WTC11 (cell line): ENCODE measurements around the gene PHF1.

Experiments
- FOXP1 ChIP-seq: sonication (generic); formaldehyde crosslinking; IDR thresholded peaks from 2 replicates; pipeline ENCODE4 v1.8.0; 2022; ENCODE audit warnings: missing genetic modification reagents, mild to moderate bottlenecking, moderate library complexity, borderline replicate concordance
- SMAD3 ChIP-seq: sonication (generic); formaldehyde crosslinking; IDR thresholded peaks from 2 replicates; pipeline ENCODE4 v1.8.0; 2022; ENCODE audit warnings: missing genetic modification reagents, mild to moderate bottlenecking, borderline replicate concordance
- SP1 ChIP-seq: sonication (generic); formaldehyde crosslinking; conservative IDR thresholded peaks from 2 replicates; pipeline ENCODE4 v1.8.1; 2022; ENCODE audit warnings: missing genetic modification reagents
- TEAD4 ChIP-seq: sonication (generic); formaldehyde crosslinking; IDR thresholded peaks from 2 replicates; pipeline ENCODE4 v1.8.0; 2022; ENCODE audit warnings: mild to moderate bottlenecking, missing genetic modification reagents
- ZBTB21 ChIP-seq: sonication (generic); formaldehyde crosslinking; IDR thresholded peaks from 2 replicates; pipeline ENCODE4 v1.8.1; 2023; ENCODE audit warnings: mild to moderate bottlenecking, missing genetic modification reagents, borderline replicate concordance
- ZNF121 ChIP-seq: sonication (generic); formaldehyde crosslinking; IDR thresholded peaks from 2 replicates; pipeline ENCODE4 v1.8.0; 2023; ENCODE audit warnings: missing genetic modification reagents
- TF ChIP-seq, protein P1 (sequence below): fragments of 200-600 bp; IDR thresholded peaks from 2 replicates; pipeline ENCODE4 v1.8.0; 2022; ENCODE audit warnings: antibody characterized with exemption
- TF ChIP-seq, protein P2 (sequence below): sonication (generic); formaldehyde crosslinking; IDR thresholded peaks from 2 replicates; pipeline ENCODE4 v1.8.0; 2023; ENCODE audit warnings: missing genetic modification reagents, mild to moderate bottlenecking, borderline replicate concordance
- TF ChIP-seq, protein P3 (sequence below): sonication (generic); formaldehyde crosslinking; IDR thresholded peaks from 2 replicates; pipeline ENCODE4 v1.8.1; 2023; ENCODE audit warnings: mild to moderate bottlenecking, missing genetic modification reagents
- TF ChIP-seq, protein P4 (sequence below): sonication (generic); formaldehyde crosslinking; conservative IDR thresholded peaks from 2 replicates; pipeline ENCODE4 v1.8.1; 2022; ENCODE audit warnings: mild to moderate bottlenecking, missing genetic modification reagents
- TF ChIP-seq, protein P5 (sequence below): sonication (generic); formaldehyde crosslinking; IDR thresholded peaks from 2 replicates; pipeline ENCODE4 v1.8.0; 2022; ENCODE audit warnings: mild to moderate bottlenecking, missing genetic modification reagents
- TF ChIP-seq, protein P6 (sequence below): sonication (generic); formaldehyde crosslinking; IDR thresholded peaks from 2 replicates; pipeline ENCODE4 v1.8.1; 2022; ENCODE audit warnings: mild to moderate bottlenecking, missing genetic modification reagents, moderate library complexity, borderline replicate concordance
- TF ChIP-seq, protein P7 (sequence below): fragments of 250-450 bp; sonication (Bioruptor Pico); IDR thresholded peaks from 2 replicates; pipeline ENCODE4 v1.8.0; 2021; ENCODE audit warnings: mild to moderate bottlenecking

DNA sequence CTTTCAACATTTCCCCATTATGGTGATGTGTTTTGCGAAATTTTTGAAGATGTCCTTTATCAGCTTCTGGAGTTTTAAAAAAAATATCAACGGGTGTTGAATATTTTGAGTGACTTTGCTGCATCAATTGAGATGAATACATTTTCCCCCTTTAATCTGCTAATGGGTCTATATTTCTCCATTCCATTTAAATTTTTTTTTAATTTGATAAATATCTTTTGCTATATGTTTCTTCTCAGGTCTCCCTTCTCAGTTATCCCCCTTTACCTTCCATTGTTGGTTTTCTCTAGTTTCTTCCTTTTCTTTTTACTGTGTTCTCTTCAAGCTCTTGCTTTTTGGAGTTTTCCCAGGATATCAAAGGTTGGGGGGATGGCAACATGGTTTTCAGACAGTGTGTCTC is 20.6 kb upstream of the PHF1 start:
- TF ChIP-seq, protein P1, sequence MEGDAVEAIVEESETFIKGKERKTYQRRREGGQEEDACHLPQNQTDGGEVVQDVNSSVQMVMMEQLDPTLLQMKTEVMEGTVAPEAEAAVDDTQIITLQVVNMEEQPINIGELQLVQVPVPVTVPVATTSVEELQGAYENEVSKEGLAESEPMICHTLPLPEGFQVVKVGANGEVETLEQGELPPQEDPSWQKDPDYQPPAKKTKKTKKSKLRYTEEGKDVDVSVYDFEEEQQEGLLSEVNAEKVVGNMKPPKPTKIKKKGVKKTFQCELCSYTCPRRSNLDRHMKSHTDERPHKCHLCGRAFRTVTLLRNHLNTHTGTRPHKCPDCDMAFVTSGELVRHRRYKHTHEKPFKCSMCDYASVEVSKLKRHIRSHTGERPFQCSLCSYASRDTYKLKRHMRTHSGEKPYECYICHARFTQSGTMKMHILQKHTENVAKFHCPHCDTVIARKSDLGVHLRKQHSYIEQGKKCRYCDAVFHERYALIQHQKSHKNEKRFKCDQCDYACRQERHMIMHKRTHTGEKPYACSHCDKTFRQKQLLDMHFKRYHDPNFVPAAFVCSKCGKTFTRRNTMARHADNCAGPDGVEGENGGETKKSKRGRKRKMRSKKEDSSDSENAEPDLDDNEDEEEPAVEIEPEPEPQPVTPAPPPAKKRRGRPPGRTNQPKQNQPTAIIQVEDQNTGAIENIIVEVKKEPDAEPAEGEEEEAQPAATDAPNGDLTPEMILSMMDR, result no peak
- no peak for TF ChIP-seq SP1 (CRISPR knock-in tag)
- TF ChIP-seq ZNF121, result no peak
- TF ChIP-seq, protein P2, sequence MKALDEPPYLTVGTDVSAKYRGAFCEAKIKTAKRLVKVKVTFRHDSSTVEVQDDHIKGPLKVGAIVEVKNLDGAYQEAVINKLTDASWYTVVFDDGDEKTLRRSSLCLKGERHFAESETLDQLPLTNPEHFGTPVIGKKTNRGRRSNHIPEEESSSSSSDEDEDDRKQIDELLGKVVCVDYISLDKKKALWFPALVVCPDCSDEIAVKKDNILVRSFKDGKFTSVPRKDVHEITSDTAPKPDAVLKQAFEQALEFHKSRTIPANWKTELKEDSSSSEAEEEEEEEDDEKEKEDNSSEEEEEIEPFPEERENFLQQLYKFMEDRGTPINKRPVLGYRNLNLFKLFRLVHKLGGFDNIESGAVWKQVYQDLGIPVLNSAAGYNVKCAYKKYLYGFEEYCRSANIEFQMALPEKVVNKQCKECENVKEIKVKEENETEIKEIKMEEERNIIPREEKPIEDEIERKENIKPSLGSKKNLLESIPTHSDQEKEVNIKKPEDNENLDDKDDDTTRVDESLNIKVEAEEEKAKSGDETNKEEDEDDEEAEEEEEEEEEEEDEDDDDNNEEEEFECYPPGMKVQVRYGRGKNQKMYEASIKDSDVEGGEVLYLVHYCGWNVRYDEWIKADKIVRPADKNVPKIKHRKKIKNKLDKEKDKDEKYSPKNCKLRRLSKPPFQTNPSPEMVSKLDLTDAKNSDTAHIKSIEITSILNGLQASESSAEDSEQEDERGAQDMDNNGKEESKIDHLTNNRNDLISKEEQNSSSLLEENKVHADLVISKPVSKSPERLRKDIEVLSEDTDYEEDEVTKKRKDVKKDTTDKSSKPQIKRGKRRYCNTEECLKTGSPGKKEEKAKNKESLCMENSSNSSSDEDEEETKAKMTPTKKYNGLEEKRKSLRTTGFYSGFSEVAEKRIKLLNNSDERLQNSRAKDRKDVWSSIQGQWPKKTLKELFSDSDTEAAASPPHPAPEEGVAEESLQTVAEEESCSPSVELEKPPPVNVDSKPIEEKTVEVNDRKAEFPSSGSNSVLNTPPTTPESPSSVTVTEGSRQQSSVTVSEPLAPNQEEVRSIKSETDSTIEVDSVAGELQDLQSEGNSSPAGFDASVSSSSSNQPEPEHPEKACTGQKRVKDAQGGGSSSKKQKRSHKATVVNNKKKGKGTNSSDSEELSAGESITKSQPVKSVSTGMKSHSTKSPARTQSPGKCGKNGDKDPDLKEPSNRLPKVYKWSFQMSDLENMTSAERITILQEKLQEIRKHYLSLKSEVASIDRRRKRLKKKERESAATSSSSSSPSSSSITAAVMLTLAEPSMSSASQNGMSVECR (CRISPR knock-in tag), result no peak
- no peak for TF ChIP-seq FOXP1 (CRISPR knock-in tag)
- TF ChIP-seq TEAD4, result no peak
- TF ChIP-seq, protein P3, sequence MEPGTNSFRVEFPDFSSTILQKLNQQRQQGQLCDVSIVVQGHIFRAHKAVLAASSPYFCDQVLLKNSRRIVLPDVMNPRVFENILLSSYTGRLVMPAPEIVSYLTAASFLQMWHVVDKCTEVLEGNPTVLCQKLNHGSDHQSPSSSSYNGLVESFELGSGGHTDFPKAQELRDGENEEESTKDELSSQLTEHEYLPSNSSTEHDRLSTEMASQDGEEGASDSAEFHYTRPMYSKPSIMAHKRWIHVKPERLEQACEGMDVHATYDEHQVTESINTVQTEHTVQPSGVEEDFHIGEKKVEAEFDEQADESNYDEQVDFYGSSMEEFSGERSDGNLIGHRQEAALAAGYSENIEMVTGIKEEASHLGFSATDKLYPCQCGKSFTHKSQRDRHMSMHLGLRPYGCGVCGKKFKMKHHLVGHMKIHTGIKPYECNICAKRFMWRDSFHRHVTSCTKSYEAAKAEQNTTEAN, result no peak
- TF ChIP-seq, protein P4, sequence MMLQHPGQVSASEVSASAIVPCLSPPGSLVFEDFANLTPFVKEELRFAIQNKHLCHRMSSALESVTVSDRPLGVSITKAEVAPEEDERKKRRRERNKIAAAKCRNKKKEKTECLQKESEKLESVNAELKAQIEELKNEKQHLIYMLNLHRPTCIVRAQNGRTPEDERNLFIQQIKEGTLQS (CRISPR knock-in tag), result no peak
- no peak for TF ChIP-seq SMAD3 (CRISPR knock-in tag)
- TF ChIP-seq, protein P5, sequence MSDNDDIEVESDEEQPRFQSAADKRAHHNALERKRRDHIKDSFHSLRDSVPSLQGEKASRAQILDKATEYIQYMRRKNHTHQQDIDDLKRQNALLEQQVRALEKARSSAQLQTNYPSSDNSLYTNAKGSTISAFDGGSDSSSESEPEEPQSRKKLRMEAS (CRISPR knock-in tag), result no peak
- TF ChIP-seq ZBTB21 (CRISPR knock-in tag), result no peak
- TF ChIP-seq, protein P6, sequence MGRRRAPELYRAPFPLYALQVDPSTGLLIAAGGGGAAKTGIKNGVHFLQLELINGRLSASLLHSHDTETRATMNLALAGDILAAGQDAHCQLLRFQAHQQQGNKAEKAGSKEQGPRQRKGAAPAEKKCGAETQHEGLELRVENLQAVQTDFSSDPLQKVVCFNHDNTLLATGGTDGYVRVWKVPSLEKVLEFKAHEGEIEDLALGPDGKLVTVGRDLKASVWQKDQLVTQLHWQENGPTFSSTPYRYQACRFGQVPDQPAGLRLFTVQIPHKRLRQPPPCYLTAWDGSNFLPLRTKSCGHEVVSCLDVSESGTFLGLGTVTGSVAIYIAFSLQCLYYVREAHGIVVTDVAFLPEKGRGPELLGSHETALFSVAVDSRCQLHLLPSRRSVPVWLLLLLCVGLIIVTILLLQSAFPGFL (CRISPR knock-in tag), result no peak
- TF ChIP-seq, protein P7, sequence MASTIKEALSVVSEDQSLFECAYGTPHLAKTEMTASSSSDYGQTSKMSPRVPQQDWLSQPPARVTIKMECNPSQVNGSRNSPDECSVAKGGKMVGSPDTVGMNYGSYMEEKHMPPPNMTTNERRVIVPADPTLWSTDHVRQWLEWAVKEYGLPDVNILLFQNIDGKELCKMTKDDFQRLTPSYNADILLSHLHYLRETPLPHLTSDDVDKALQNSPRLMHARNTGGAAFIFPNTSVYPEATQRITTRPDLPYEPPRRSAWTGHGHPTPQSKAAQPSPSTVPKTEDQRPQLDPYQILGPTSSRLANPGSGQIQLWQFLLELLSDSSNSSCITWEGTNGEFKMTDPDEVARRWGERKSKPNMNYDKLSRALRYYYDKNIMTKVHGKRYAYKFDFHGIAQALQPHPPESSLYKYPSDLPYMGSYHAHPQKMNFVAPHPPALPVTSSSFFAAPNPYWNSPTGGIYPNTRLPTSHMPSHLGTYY, result no peak
